Hematopoietic multipotent progenitor cell treated with erythropoietin and hydrocortisone succinate and interleukin-3 and kit ligand, for 15 days (in vitro differentiated cells): Measurements from ENCODE around the gene CA12.
"Not testable (repeated sequence)": the region's sequence is repeated elsewhere in the genome, so short reads cannot be mapped to it uniquely, and the experiment has no call there.

Source experiments
- DNase-seq: peaks from one replicate; pipeline ENCODE4 v3.0.0-alpha.2; 2015; ENCODE audit warnings: low spot score

Gene CA12

GRCh38 chr15:63381301-63382204 lies at the start of gene CA12:
CA12 (minus strand) TSS chr15:63381846; CDS start chr15:63381720, 126 bp downstream.
- DNase-seq: no peak

GRCh38 chr15:63430766-63431451 lies 49.3 kb upstream of the CA12 start:
- no peak for DNase-seq

GRCh38 chr15:63426552-63426951 lies 44.9 kb upstream of the CA12 start:
- no peak for DNase-seq

GRCh38 chr15:63425426-63425985 lies 43.9 kb upstream of the CA12 start:
- DNase-seq: no peak

- DNase-seq: no peak
Observed at GRCh38 chr15:63422891-63423590, 41.4 kb upstream of the CA12 start.

GRCh38 chr15:63421433-63421832 lies 39.8 kb upstream of the CA12 start:
- DNase-seq: no peak

GRCh38 chr15:63420333-63420747 lies 38.7 kb upstream of the CA12 start:
- DNase-seq: no peak

GRCh38 chr15:63418811-63419210 lies 37.2 kb upstream of the CA12 start:
- DNase-seq: no peak

- no peak for DNase-seq
Observed at GRCh38 chr15:63417721-63418120, 36.1 kb upstream of the CA12 start.

- DNase-seq: not testable (repeated sequence)
Observed at GRCh38 chr15:63417274-63417673, 35.6 kb upstream of the CA12 start.

GRCh38 chr15:63414474-63415120 lies 33.0 kb upstream of the CA12 start:
- DNase-seq: no peak

- DNase-seq: no peak
Observed at GRCh38 chr15:63412551-63412950, 30.9 kb upstream of the CA12 start.

GRCh38 chr15:63411866-63412265 lies 30.2 kb upstream of the CA12 start:
- no peak for DNase-seq

- no peak for DNase-seq
Observed at GRCh38 chr15:63409179-63409578, 27.5 kb upstream of the CA12 start.

GRCh38 chr15:63408524-63408923 lies 26.9 kb upstream of the CA12 start:
- DNase-seq: no peak

- no peak for DNase-seq
Observed at GRCh38 chr15:63407612-63408011, 26.0 kb upstream of the CA12 start.

- no peak for DNase-seq
Observed at GRCh38 chr15:63405683-63406390, 24.2 kb upstream of the CA12 start.

- no peak for DNase-seq
Observed at GRCh38 chr15:63405159-63405558, 23.5 kb upstream of the CA12 start.

GRCh38 chr15:63403254-63403945 lies 21.8 kb upstream of the CA12 start:
- no peak for DNase-seq

GRCh38 chr15:63402498-63403253 lies 21.0 kb upstream of the CA12 start:
- peak; percentile 25 for DNase-seq
